Gastroesophageal sphincter (tissue), 3 donors: ENCODE measurements around the gene KCNAB1.

Experiments
- POLR2A ChIP-seq, 2 donors: fragments of 450-650 bp; IDR thresholded peaks; one replicate each; pipeline ENCODE4 v1.6.1; 2017; ENCODE audit warnings: antibody characterized with exemption in 2 of 2, mild to moderate bottlenecking in 2 of 2, moderate library complexity in 1 of 2
- POLR2AphosphoS5 ChIP-seq: sonication (generic); formaldehyde crosslinking; IDR thresholded peaks from one replicate; pipeline ENCODE4 v1.6.1; 2017; ENCODE audit warnings: antibody characterized with exemption
- TF ChIP-seq, protein P1 (sequence below), 4 experiments: fragments of 200-600 bp in 2 of 4; fragments of 450-650 bp in 2 of 4; sonication (generic) in 1 of 4; IDR thresholded peaks; one replicate each; pipeline ENCODE4 v1.5.1; 2017 to 2019; ENCODE audit warnings: antibody characterized with exemption in 4 of 4, mild to moderate bottlenecking in 2 of 4, moderate library complexity in 2 of 4

DNA sequence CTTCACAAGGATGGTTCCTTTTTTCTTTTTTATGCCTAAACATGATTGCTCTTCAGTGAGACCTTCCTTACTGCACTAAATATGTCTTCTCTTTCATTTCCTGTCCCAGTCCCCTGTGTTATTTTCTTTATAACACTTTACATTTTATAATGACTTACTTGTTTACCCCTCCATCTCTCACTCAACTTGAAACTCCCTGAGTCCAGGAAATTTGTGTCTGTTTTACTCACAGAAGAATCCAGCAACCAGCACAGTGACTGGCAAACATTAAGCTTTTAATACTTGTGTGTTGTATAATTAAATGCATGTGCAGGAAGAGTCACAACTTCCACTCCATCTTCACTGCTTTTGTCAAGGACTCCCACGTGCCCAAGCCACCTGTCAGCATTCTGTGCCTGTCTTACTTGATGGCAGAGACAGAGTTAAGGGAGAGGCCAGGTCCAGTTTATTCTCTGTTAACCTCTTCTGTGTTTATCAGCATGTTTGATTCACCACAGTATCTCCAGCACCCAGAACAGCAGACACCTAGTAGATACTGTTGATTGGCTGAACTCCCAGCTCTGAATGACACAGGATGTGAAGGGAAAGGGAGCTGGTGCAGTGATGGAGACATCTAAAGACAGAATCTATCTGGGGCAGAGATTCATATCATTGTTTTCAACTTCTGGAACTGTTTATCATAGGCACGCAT lies 391.8 kb downstream of the KCNAB1 start:
- TF ChIP-seq, protein P1, sequence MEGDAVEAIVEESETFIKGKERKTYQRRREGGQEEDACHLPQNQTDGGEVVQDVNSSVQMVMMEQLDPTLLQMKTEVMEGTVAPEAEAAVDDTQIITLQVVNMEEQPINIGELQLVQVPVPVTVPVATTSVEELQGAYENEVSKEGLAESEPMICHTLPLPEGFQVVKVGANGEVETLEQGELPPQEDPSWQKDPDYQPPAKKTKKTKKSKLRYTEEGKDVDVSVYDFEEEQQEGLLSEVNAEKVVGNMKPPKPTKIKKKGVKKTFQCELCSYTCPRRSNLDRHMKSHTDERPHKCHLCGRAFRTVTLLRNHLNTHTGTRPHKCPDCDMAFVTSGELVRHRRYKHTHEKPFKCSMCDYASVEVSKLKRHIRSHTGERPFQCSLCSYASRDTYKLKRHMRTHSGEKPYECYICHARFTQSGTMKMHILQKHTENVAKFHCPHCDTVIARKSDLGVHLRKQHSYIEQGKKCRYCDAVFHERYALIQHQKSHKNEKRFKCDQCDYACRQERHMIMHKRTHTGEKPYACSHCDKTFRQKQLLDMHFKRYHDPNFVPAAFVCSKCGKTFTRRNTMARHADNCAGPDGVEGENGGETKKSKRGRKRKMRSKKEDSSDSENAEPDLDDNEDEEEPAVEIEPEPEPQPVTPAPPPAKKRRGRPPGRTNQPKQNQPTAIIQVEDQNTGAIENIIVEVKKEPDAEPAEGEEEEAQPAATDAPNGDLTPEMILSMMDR (IDR thresholded peaks at IDR 0.05): no peak
- TF ChIP-seq POLR2A (IDR thresholded peaks at IDR 0.05) (no peak), POLR2AphosphoS5 (no peak)
